Prostate gland (tissue), 2 donors: ENCODE results near the gene PSMD10.

Source experiments
- POLR2AphosphoS5 ChIP-seq: sonication (generic); formaldehyde crosslinking; IDR thresholded peaks from one replicate; pipeline ENCODE4 v1.6.1; 2017; ENCODE audit warnings: antibody characterized with exemption
- TF ChIP-seq, protein P1 (sequence below), 4 experiments: fragments of 200-600 bp in 2 of 4; fragments of 450-650 bp in 2 of 4; sonication (generic) in 2 of 4; IDR thresholded peaks; 1 replicate in 3 of 4; 2 replicates in 1 of 4; pipeline ENCODE4 v1.5.1; 2016 to 2019; ENCODE audit warnings: antibody characterized with exemption in 4 of 4, mild to moderate bottlenecking in 2 of 4, moderate library complexity in 2 of 4

DNA sequence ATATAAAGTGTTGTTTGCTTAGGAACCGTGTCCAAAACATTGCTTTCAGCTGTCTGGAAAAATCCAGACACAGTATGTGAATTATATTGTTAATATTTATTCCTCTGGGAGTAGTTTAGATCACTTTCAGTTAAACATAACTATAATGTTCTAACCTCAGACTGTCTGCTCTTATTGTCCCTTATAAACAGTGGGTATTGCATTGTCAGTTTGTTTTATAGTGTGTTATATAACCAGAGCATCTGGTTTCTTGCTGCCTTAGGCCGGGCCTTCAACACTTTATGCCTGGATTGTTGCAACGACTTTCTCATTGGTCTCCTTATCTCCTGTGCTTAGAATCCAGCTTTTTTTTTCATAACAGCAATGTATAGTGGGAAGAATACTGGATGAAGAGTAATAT is 26.6 kb upstream of the PSMD10 start:
- TF ChIP-seq, protein P1, sequence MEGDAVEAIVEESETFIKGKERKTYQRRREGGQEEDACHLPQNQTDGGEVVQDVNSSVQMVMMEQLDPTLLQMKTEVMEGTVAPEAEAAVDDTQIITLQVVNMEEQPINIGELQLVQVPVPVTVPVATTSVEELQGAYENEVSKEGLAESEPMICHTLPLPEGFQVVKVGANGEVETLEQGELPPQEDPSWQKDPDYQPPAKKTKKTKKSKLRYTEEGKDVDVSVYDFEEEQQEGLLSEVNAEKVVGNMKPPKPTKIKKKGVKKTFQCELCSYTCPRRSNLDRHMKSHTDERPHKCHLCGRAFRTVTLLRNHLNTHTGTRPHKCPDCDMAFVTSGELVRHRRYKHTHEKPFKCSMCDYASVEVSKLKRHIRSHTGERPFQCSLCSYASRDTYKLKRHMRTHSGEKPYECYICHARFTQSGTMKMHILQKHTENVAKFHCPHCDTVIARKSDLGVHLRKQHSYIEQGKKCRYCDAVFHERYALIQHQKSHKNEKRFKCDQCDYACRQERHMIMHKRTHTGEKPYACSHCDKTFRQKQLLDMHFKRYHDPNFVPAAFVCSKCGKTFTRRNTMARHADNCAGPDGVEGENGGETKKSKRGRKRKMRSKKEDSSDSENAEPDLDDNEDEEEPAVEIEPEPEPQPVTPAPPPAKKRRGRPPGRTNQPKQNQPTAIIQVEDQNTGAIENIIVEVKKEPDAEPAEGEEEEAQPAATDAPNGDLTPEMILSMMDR (IDR thresholded peaks at IDR 0.05): no peak
- TF ChIP-seq POLR2AphosphoS5: no peak
